ENCODE measurements around the gene CRYAA. TPM values are rescaled to one million over a fixed set of nuclear protein-coding genes. Genes with fewer than 3 reads are reported as not detected.

CRYAA gene, protein sequence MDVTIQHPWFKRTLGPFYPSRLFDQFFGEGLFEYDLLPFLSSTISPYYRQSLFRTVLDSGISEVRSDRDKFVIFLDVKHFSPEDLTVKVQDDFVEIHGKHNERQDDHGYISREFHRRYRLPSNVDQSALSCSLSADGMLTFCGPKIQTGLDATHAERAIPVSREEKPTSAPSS
- not detected in 2 replicates for total RNA-seq

DNA sequence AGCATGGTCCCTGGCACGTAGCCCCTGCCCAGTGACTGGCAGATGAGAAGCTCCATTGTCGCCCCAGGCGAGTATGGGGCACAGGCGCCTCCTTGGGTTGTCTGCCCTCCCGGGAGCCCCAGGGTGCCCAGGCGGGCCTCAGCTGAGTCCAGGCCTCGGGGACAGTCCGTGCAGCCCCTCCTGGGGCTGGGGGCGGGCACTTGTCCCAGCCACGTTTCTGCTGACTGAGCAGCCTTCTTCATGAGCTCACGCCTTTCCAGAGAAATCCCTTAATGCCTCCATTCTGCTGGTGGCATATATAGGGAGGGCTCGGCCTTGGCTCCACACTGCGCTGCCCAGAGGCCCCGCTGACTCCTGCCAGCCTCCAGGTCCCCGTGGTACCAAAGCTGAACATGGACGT lies at the start of gene CRYAA:
Gene CRYAA, plus strand, starts transcription at position 301 of the 400 bp plus-strand sequence. Its CDS starts 92 bp downstream, at position 393.

Other genes with a start within 250 kb of the CRYAA start
- gene ERVH48-1, start 243.4 kb upstream of the CRYAA start, total RNA-seq: not detected in 2 replicates
- gene PKNOX1, start 194.4 kb upstream of the CRYAA start, total RNA-seq: 6.9 and 9.1 TPM in 2 replicates
- 8.0 and 23.9 TPM in 2 replicates for gene CBS, start 93.2 kb upstream of the CRYAA start, total RNA-seq
- gene U2AF1, start 61.4 kb upstream of the CRYAA start, total RNA-seq: 24.9 and 27.6 TPM in 2 replicates